ENCODE results near the gene LIX1L.

- TF ChIP-seq ZNF274 (IDR thresholded peaks at IDR 0.05; ENCODE audit: low read depth, low read length): no peak
- TF ChIP-seq SUZ12 (IDR thresholded peaks at IDR 0.05; ENCODE audit: extremely low read depth, insufficient read depth, insufficient read length): no peak
These were observed 7.4 kb upstream of the LIX1L start for GRCh38 chr1:145965119-145965744.

Data from NT2/D1 (cell line).